Measurements from ENCODE around the gene KIF20B.
A peak's percentile ranks its signal among the peaks of the same experiment; 100 is the strongest.

KIF20B gene

GRCh38 chr10:89700923-89701241, 508 bp upstream of the KIF20B start:
- Mint-ChIP-seq H3K27ac (peak overlapping the region; percentile 95), H3K4me3 (peak overlapping the region; percentile 90), H3K36me3 (ENCODE audit: low read depth) (peaks cover 10% of the 10 kb centered on the region), H3K27me3 (no peaks in the 10 kb centered on the region), H3K9me3 (no peaks in the 10 kb centered on the region), H3K4me1 (ENCODE audit: low read depth) (peaks cover 22% of the 10 kb centered on the region)
- intact Hi-C loops (cut with micrococcal nuclease), result loop anchor here (2.0 to 10.0 kb wide), 3 partner anchors 36 to 276 kb away; partner anchors contain the start of gene PANK1

GRCh38 chr10:89702121-89702480, 711 bp downstream of the KIF20B start:
- H3K9me3 Mint-ChIP-seq, result no peaks in the 10 kb centered on the region
- H3K27ac Mint-ChIP-seq, result peak overlapping the region; percentile 95
- intact Hi-C loops (cut with micrococcal nuclease), result loop anchor here (5.0 to 10.0 kb wide), 2 partner anchors 35 to 277 kb away; no protein-coding TSS in a partner anchor
- peaks cover 10% of the 10 kb centered on the region for H3K36me3 Mint-ChIP-seq (ENCODE audit: low read depth)
- peaks cover 31% of the 10 kb centered on the region for H3K4me1 Mint-ChIP-seq (ENCODE audit: low read depth)
- no peaks in the 10 kb centered on the region for H3K27me3 Mint-ChIP-seq
- H3K4me3 Mint-ChIP-seq, result peak overlapping the region; percentile 90

- H3K4me1 Mint-ChIP-seq (ENCODE audit: low read depth), result peaks cover 30% of the 10 kb centered on the region
- intact Hi-C loops (cut with micrococcal nuclease), result loop anchor here (10.0 kb wide), 1 partner anchor 281 kb away; no protein-coding TSS in a partner anchor
- peaks cover 10% of the 10 kb centered on the region for H3K36me3 Mint-ChIP-seq (ENCODE audit: low read depth)
- no peak overlapping the region for H3K27ac Mint-ChIP-seq
- no peak overlapping the region for H3K4me3 Mint-ChIP-seq
- no peaks in the 10 kb centered on the region for H3K27me3 Mint-ChIP-seq
- no peaks in the 10 kb centered on the region for H3K9me3 Mint-ChIP-seq
Measured at GRCh38 chr10:89705466-89705865, 4.1 kb downstream of the KIF20B start.

GRCh38 chr10:89706011-89706410, 4.6 kb downstream of the KIF20B start:
- H3K9me3 Mint-ChIP-seq, result no peaks in the 10 kb centered on the region
- no peak overlapping the region for H3K4me3 Mint-ChIP-seq
- no peaks in the 10 kb centered on the region for H3K27me3 Mint-ChIP-seq
- no peak overlapping the region for H3K27ac Mint-ChIP-seq
- peaks cover 8% of the 10 kb centered on the region for H3K36me3 Mint-ChIP-seq (ENCODE audit: low read depth)
- H3K4me1 Mint-ChIP-seq (ENCODE audit: low read depth), result peaks cover 28% of the 10 kb centered on the region
- intact Hi-C loops (cut with micrococcal nuclease), result loop anchor here (10.0 kb wide), 1 partner anchor 281 kb away; no protein-coding TSS in a partner anchor

- intact Hi-C loops (cut with micrococcal nuclease), result loop anchor here (10.0 kb wide), 1 partner anchor 283 kb away; no protein-coding TSS in a partner anchor
Measured at GRCh38 chr10:89707372-89707771, 6.0 kb downstream of the KIF20B start.

GRCh38 chr10:89710753-89711152, 9.4 kb downstream of the KIF20B start:
- peaks cover 18% of the 10 kb centered on the region for H3K4me1 Mint-ChIP-seq (ENCODE audit: low read depth)
- no peak overlapping the region for H3K27ac Mint-ChIP-seq
- H3K36me3 Mint-ChIP-seq (ENCODE audit: low read depth), result peaks cover 7% of the 10 kb centered on the region
- no peak overlapping the region for H3K4me3 Mint-ChIP-seq
- no peaks in the 10 kb centered on the region for H3K9me3 Mint-ChIP-seq
- no peaks in the 10 kb centered on the region for H3K27me3 Mint-ChIP-seq
- intact Hi-C loops (cut with micrococcal nuclease), result no loop called here

More at GRCh38 chr10:89707372-89707771, 6.0 kb downstream of the KIF20B start:
- H3K36me3 Mint-ChIP-seq (ENCODE audit: low read depth), result peaks cover 5% of the 10 kb centered on the region
- H3K27ac Mint-ChIP-seq, result peak overlapping the region; percentile 81
- no peaks in the 10 kb centered on the region for H3K9me3 Mint-ChIP-seq
- H3K4me3 Mint-ChIP-seq, result peak overlapping the region; percentile 17
- H3K4me1 Mint-ChIP-seq (ENCODE audit: low read depth), result peaks cover 22% of the 10 kb centered on the region
- H3K27me3 Mint-ChIP-seq, result no peaks in the 10 kb centered on the region

- H3K36me3 Mint-ChIP-seq (ENCODE audit: low read depth), result peaks cover 10% of the 10 kb centered on the region
- H3K27ac Mint-ChIP-seq, result no peak overlapping the region
- H3K9me3 Mint-ChIP-seq, result no peaks in the 10 kb centered on the region
- peaks cover 21% of the 10 kb centered on the region for H3K4me1 Mint-ChIP-seq (ENCODE audit: low read depth)
- intact Hi-C loops (cut with micrococcal nuclease), result loop anchor here (5.0 kb wide), 1 partner anchor 32 kb away; the partner anchor contains the start of gene KIF20B
- no peaks in the 10 kb centered on the region for H3K27me3 Mint-ChIP-seq
- no peak overlapping the region for H3K4me3 Mint-ChIP-seq
Measured at GRCh38 chr10:89734616-89735015, 33.2 kb downstream of the KIF20B start.

GRCh38 chr10:89738551-89739209, 37.3 kb downstream of the KIF20B start:
- H3K4me3 Mint-ChIP-seq, result peak overlapping the region; percentile 63
- H3K27me3 Mint-ChIP-seq, result no peaks in the 10 kb centered on the region
- H3K4me1 Mint-ChIP-seq (ENCODE audit: low read depth), result peaks cover 21% of the 10 kb centered on the region
- no peaks in the 10 kb centered on the region for H3K9me3 Mint-ChIP-seq
- intact Hi-C loops (cut with micrococcal nuclease), result loop anchor here (5.0 kb wide), 1 partner anchor 36 kb away; the partner anchor contains the start of gene KIF20B
- H3K27ac Mint-ChIP-seq, result peak overlapping the region; percentile 86
- H3K36me3 Mint-ChIP-seq (ENCODE audit: low read depth), result no peaks in the 10 kb centered on the region

GRCh38 chr10:89741126-89741762, 39.9 kb downstream of the KIF20B start:
- intact Hi-C loops (cut with micrococcal nuclease), result no loop called here
- Mint-ChIP-seq H3K9me3 (no peaks in the 10 kb centered on the region), H3K27ac (no peak overlapping the region), H3K36me3 (ENCODE audit: low read depth) (peaks cover 10% of the 10 kb centered on the region), H3K27me3 (no peaks in the 10 kb centered on the region), H3K4me1 (ENCODE audit: low read depth) (peaks cover 28% of the 10 kb centered on the region), H3K4me3 (no peak overlapping the region)

GRCh38 chr10:89744026-89744425, 42.6 kb downstream of the KIF20B start:
- Mint-ChIP-seq H3K36me3 (ENCODE audit: low read depth) (peaks cover 15% of the 10 kb centered on the region), H3K4me3 (no peak overlapping the region)
- intact Hi-C loops (cut with micrococcal nuclease), result no loop called here

GRCh38 chr10:89745903-89746302, 44.5 kb downstream of the KIF20B start:
- Mint-ChIP-seq H3K27ac (no peak overlapping the region), H3K4me1 (ENCODE audit: low read depth) (peaks cover 10% of the 10 kb centered on the region), H3K36me3 (ENCODE audit: low read depth) (peaks cover 15% of the 10 kb centered on the region), H3K9me3 (no peaks in the 10 kb centered on the region), H3K27me3 (no peaks in the 10 kb centered on the region), H3K4me3 (no peak overlapping the region)
- intact Hi-C loops (cut with micrococcal nuclease), result no loop called here

More at GRCh38 chr10:89744026-89744425, 42.6 kb downstream of the KIF20B start:
- H3K9me3 Mint-ChIP-seq, result no peaks in the 10 kb centered on the region
- H3K4me1 Mint-ChIP-seq (ENCODE audit: low read depth), result peaks cover 11% of the 10 kb centered on the region
- no peaks in the 10 kb centered on the region for H3K27me3 Mint-ChIP-seq
- no peak overlapping the region for H3K27ac Mint-ChIP-seq

- H3K4me1 Mint-ChIP-seq (ENCODE audit: low read depth), result peaks cover 5% of the 10 kb centered on the region
- no peak overlapping the region for H3K27ac Mint-ChIP-seq
- no peaks in the 10 kb centered on the region for H3K9me3 Mint-ChIP-seq
- H3K36me3 Mint-ChIP-seq (ENCODE audit: low read depth), result peaks cover 16% of the 10 kb centered on the region
- intact Hi-C loops (cut with micrococcal nuclease), result no loop called here
- H3K4me3 Mint-ChIP-seq, result no peak overlapping the region
- no peaks in the 10 kb centered on the region for H3K27me3 Mint-ChIP-seq
Measured at GRCh38 chr10:89750441-89750840, 49.1 kb downstream of the KIF20B start.

- Mint-ChIP-seq H3K27ac (no peak overlapping the region), H3K4me1 (ENCODE audit: low read depth) (no peaks in the 10 kb centered on the region), H3K4me3 (no peak overlapping the region), H3K27me3 (no peaks in the 10 kb centered on the region), H3K9me3 (no peaks in the 10 kb centered on the region), H3K36me3 (ENCODE audit: low read depth) (peaks cover 24% of the 10 kb centered on the region)
- intact Hi-C loops (cut with micrococcal nuclease), result no loop called here
Measured at GRCh38 chr10:89755374-89755773, 54.0 kb downstream of the KIF20B start.

GRCh38 chr10:89759531-89759930, 58.1 kb downstream of the KIF20B start:
- Mint-ChIP-seq H3K27me3 (no peaks in the 10 kb centered on the region), H3K36me3 (ENCODE audit: low read depth) (peaks cover 40% of the 10 kb centered on the region)

More at GRCh38 chr10:89759531-89759930, 58.1 kb downstream of the KIF20B start:
- Mint-ChIP-seq H3K27ac (no peak overlapping the region), H3K9me3 (no peaks in the 10 kb centered on the region), H3K4me1 (ENCODE audit: low read depth) (no peaks in the 10 kb centered on the region), H3K4me3 (no peak overlapping the region)
- intact Hi-C loops (cut with micrococcal nuclease), result no loop called here

Data from dendritic cell treated with granulocyte-macrophage colony-stimulating factor and Interleukin-4, amounts not matched to agents 40 ng/mL and 50 ng/mL, for 4 days (primary cell).